Melanocyte of skin (primary cell): Measurements from ENCODE around the gene UGT1A3. TPM values are rescaled to one million over a fixed set of nuclear protein-coding genes. Genes with fewer than 3 reads are reported as not detected.

Experiments
- total RNA-seq, 2 donors: library from RNA; depleted of rRNA; stranded (reverse); fragments of >200 nt; gene quantifications; 2 replicates each; pipeline ENCODE4 v1.2.3, GENCODE V29; 2012

The UGT1A3 gene
- not detected for total RNA-seq

DNA sequence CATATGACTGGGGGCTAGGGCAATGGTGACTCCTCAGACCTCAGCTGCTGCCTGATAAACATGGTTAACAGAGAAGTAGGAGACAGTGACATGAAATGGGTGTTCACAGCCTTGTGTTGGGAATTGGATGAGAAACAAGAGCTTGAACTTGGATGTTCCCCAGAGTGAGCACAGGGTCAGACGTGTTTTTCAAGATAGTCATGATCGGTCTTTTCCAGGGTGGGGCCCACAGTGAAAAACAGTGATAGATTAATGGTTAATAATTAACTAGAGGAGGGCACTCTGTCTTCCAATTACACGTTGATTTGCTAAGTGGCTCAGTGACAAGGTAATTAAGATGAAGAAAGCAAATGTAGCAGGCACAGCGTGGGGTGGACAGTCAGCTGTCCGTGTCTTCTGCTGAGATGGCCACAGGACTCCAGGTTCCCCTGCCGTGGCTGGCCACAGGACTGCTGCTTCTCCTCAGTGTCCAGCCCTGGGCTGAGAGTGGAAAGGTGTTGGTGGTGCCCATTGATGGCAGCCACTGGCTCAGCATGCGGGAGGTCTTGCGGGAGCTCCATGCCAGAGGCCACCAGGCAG is at the start of gene UGT1A3:
Gene UGT1A3 (plus strand): TSS at position 320 of the 579 bp plus-strand sequence. CDS start 85 bp downstream, at position 405.

GRCh38 chr2:233681521-233682099 is 47.2 kb upstream of the UGT1A3 start, which contains the start of gene UGT1A7:
Gene UGT1A7 (plus strand): TSS chr2:233681901. CDS start chr2:233681938, 37 bp downstream.

DNA sequence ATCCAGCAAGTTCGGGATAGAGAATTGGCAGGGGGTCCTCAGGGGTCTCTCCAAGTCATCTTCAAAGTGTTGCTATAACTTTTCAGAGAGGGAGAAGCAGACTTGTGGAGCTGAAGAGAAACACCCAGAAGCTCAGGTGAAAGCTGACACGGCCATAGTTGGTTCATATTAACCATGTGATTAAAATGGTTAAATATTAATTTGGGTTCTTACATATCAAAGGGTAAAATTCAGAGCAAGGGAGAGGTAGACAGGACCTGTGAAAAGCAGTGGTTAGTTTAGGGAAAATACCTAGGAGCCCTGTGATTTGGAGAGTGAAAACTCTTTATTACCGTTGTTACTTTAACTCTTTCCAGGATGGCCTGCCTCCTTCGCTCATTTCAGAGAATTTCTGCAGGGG is 36.2 kb upstream of the UGT1A3 start, which contains the start of gene UGT1A6:
Gene UGT1A6 (plus strand): TSS at position 243 of the 400 bp plus-strand sequence. CDS start 115 bp downstream, at position 358.

DNA sequence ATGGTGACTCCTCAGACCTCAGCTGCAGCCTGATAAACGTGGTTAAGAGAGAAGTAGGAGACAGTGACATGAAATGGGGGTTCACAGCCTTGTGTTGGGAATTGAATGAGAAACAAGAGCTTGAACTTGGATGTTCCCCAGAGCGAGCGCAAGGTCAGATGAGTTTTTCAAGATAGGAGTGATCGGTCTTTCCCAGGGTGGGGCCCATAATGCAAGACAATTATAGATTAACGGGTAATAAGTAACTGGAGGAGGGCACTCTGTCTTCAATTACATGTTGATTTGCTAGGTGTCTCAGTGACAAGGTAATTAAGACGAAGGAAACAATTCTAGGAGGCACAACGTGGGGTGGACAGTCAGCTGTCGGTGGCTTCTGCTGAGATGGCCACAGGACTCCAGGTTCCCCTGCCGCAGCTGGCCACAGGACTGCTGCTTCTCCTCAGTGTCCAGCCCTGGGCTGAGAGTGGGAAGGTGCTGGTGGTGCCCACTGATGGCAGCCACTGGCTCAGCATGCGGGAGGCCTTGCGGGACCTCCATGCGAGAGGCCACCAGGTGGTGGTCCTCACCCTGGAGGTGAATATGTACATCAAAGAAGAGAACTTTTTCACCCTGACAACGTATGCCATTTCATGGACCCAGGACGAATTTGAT is 16.1 kb upstream of the UGT1A3 start, which contains the start of gene UGT1A5:
Gene UGT1A5 (plus strand): TSS at position 297 of the 651 bp plus-strand sequence. CDS start 85 bp downstream, at position 382.

GRCh38 chr2:233718552-233718951 is 10.3 kb upstream of the UGT1A3 start, which contains the start of gene UGT1A4:
Gene UGT1A4 (plus strand): TSS chr2:233718736. CDS start chr2:233718821, 85 bp downstream.

DNA sequence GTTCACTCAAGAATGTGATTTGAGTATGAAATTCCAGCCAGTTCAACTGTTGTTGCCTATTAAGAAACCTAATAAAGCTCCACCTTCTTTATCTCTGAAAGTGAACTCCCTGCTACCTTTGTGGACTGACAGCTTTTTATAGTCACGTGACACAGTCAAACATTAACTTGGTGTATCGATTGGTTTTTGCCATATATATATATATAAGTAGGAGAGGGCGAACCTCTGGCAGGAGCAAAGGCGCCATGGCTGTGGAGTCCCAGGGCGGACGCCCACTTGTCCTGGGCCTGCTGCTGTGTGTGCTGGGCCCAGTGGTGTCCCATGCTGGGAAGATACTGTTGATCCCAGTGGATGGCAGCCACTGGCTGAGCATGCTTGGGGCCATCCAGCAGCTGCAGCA is 31.2 kb downstream of the UGT1A3 start, which contains the start of gene UGT1A1:
Gene UGT1A1 (plus strand): TSS at position 228 of the 400 bp plus-strand sequence. CDS start 18 bp downstream, at position 246.

GRCh38 chr2:233778030-233778429 is 49.2 kb downstream of the UGT1A3 start, which contains the start of gene MROH2A:
Gene MROH2A (plus strand): TSS chr2:233778330. CDS start chr2:233779359, 1,029 bp downstream.

Other genes with a start within 250 kb of the UGT1A3 start
- gene USP40, start 162.3 kb upstream of the UGT1A3 start, total RNA-seq: 10 to 100 TPM; 23.7 to 28.6 TPM
- gene UGT1A8, start 111.4 kb upstream of the UGT1A3 start, total RNA-seq: not detected
- not detected for gene UGT1A10, start 92.6 kb upstream of the UGT1A3 start, total RNA-seq
- gene UGT1A9, start 57.1 kb upstream of the UGT1A3 start, total RNA-seq: not detected
- not detected for gene UGT1A7, start 47.1 kb upstream of the UGT1A3 start, total RNA-seq
- gene UGT1A6, start 36.2 kb upstream of the UGT1A3 start, total RNA-seq: not detected
- gene UGT1A5, start 16.1 kb upstream of the UGT1A3 start, total RNA-seq: not detected
- not detected for gene UGT1A4, start 10.3 kb upstream of the UGT1A3 start, total RNA-seq
- not detected for gene UGT1A1, start 31.2 kb downstream of the UGT1A3 start, total RNA-seq
- gene MROH2A, start 49.3 kb downstream of the UGT1A3 start, total RNA-seq: not detected
- gene HJURP, start 125.5 kb downstream of the UGT1A3 start, total RNA-seq: 10 to 100 TPM; 16.9 to 40.6 TPM
- under 1 TPM in 1 of 2 donors, not detected in 1; under 0.01 TPM for gene TRPM8, start 188.3 kb downstream of the UGT1A3 start, total RNA-seq